HG03060 (cell line): ENCODE measurements around the gene CAPN5.

Experiments
- ATAC-seq: cut with Tn5 transposase; IDR thresholded peaks from one replicate; pipeline ENCODE4 v1.9.1; 2021; ENCODE audit warnings: low read depth, moderate number of reproducible peaks; ENCODE audit not compliant: unreplicated experiment

Gene CAPN5

DNA sequence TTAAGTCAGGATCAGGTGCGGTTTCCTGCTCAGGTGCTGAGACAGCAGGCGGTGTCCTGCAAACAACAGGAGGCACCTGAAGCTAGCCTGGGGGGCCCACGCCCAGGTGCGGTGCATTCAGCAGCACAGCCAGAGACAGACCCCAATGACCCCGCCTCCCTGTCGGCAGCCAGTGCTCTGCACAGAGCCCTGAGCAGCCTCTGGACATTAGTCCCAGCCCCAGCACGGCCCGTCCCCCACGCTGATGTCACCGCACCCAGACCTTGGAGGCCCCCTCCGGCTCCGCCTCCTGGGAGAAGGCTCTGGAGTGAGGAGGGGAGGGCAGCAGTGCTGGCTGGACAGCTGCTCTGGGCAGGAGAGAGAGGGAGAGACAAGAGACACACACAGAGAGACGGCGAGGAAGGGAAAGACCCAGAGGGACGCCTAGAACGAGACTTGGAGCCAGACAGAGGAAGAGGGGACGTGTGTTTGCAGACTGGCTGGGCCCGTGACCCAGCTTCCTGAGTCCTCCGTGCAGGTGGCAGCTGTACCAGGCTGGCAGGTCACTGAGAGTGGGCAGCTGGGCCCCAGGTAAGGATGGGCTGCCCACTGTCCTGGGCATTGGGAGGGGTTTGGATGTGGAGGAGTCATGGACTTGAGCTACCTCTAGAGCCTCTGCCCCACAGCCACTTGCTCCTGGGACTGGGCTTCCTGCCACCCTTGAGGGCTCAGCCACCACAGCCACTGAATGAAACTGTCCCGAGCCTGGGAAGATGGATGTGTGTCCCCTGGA lies 61.3 kb downstream of the CAPN5 start, which contains the start of gene MYO7A:
Gene MYO7A (plus strand): TSS at position 327 of the 772 bp plus-strand sequence. CDS start 2,389 bp downstream, outside the sequence.
- no peak for ATAC-seq

DNA sequence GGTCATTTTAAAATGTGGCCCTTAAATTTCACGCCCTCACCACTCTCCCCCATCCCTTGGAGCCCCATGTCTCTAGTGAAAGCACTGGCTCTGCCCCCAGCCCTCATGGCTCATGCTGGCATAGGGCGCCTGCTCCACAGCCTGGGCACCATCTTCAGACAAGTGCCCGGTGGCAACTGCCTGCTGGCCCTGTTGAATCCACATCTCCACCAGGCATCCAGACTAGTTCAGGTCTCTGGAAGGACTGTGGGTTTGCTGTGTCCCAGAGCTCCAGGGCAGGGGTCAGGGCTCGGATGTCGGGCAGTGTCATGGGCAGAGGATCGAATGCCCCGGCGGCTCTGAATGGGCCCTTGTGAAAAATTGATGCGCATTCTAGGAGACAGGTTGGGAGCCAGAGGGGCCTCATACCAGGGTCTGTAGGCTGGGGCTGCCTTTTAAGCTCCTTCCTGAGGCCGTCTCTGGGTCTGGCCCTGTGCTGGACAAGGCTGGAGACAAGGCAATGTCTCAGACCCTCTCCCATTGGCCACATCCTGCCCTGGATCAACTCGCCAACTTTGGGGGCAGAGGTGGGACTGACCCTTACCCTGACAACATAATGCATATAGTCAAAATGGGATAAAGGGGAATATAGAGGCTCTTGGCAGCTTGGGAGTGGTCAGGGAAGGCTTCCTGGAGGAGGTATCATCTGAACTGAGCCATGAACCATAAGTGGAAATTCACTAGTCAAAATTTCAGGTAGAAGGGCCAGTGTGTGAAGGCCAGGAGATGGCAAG lies 62.5 kb downstream of the CAPN5 start:
- ATAC-seq, result no peak

- no peak for ATAC-seq
Observed at GRCh38 chr11:77129842-77130756, 63.3 kb downstream of the CAPN5 start.

DNA sequence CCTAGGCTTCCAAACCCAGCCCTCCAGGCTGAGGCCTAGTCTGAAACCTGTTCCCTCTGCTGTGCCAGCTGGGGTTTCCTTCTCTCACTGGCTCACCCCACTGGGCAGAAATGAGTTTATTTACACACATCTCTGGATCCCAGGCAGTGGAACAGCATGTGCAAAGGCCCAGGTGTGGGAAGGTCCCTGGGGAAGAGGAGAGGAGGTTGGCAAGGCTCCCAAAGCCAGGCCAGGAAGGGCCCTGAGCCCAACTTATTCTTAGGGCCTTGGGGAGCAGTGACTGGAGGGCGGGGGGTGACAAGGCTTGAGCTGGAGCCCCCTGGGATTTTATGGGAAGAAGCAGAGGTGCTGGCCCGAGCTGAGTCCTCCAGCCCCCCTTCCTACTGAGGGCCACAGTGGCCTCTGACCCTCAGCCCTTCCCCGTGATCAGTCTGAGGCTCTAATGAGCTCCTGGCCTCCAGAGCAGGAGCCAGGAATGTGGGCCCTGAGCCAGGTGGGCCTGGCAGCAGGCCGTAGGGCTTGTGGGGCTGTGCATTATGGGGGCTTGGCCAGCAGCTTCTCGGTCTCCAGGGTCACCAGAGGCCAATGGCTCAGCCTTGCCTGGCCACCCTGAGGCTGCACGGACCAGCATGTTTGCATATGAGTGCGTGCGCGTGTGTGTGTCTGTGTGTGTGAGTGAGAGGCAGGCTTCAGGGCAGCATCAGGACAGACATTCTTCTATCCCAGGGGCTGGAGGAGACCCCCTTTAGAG lies 64.2 kb downstream of the CAPN5 start:
- ATAC-seq, result no peak

DNA sequence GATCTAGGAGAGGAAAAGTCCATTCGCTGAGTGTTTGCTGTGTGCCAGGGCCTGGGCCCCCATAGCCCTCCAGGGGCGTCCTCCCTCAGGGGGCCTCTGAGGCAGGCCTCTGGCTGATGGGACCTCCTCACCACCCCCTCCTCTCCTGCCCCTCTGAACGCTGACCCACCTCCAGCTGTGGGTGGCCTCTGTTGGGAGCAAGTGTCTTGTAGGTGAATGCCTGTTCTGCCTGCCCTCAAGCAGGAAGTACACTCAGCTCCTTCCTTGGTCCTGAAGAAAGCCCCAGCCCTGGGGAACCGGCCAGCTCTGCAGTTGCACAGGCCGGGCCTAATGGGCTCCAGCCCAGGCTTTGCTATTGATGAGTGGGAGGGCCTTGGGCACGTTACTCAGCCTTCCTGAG lies 64.8 kb downstream of the CAPN5 start:
- no peak for ATAC-seq

- ATAC-seq, result no peak
Observed at GRCh38 chr11:77135069-77135468, 68.3 kb downstream of the CAPN5 start.

- no peak for ATAC-seq
Observed at GRCh38 chr11:77136074-77136473, 69.3 kb downstream of the CAPN5 start.

GRCh38 chr11:77136784-77137420 lies 70.1 kb downstream of the CAPN5 start:
- ATAC-seq, result no peak

GRCh38 chr11:77137421-77137820 lies 70.7 kb downstream of the CAPN5 start:
- no peak for ATAC-seq

- ATAC-seq, result no peak
Observed at GRCh38 chr11:77138106-77138649, 71.4 kb downstream of the CAPN5 start.

DNA sequence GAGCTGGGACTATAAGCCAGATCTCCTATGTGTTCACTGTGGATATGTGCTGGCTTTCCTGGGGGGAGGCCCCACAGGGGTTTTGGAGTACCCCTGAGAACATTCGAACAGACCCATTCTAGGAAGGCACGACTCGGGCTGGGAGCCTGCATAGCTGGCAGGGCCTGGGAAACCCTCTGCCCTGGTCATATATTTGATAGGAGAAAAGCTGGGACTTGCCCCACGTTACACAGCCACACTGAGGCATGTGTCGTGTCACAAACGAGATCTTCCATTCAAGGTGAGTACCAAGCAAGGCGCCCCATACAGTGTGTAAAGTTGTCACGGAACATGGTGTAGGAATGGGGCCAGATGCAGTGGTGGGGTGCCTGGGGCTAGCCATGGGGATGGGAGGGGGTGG lies 72.4 kb downstream of the CAPN5 start:
- ATAC-seq, result no peak

- ATAC-seq, result no peak
Observed at GRCh38 chr11:77140231-77140851, 73.6 kb downstream of the CAPN5 start.

DNA sequence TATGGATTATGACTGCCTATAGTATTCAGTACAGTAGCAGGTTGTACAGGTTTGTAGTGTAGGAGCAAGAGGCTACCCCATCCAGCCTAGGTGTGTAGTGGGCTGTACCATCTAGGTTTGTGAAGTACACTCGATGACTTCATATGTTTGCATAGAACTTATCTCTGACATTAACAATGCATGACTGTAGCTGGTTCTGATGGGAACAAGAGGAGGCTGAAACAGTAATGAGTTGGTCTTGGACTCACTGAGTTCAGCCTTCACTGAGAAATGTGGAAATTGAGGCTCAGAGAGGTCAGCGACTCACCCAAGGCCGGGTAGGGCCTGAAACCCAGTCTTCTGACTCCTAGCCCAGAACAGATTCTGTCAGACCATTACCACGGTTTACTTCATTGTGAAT lies 74.3 kb downstream of the CAPN5 start:
- no peak for ATAC-seq

DNA sequence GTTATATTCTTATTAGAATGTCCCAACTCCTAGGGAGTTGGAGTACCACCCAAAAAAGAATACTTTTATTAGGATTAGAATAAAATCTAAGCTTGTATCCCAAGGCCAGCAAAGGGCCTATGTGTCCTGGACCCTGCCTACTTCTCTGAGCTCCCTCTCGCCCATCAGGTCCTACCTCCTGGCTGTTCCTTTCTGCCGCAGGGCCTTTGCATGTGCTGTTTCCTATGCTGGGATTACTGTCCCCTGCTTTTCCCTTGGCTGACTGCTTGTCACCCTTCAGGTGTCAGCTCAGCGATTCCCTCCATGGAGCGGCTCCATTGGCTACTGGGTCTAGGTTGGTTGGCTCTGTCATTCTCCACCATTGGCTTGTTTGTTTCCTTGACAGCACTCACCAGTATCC lies 74.7 kb downstream of the CAPN5 start:
- no peak for ATAC-seq

GRCh38 chr11:77142091-77142975 lies 75.6 kb downstream of the CAPN5 start:
- ATAC-seq, result no peak

- no peak for ATAC-seq
Observed at GRCh38 chr11:77143405-77144020, 76.7 kb downstream of the CAPN5 start.

DNA sequence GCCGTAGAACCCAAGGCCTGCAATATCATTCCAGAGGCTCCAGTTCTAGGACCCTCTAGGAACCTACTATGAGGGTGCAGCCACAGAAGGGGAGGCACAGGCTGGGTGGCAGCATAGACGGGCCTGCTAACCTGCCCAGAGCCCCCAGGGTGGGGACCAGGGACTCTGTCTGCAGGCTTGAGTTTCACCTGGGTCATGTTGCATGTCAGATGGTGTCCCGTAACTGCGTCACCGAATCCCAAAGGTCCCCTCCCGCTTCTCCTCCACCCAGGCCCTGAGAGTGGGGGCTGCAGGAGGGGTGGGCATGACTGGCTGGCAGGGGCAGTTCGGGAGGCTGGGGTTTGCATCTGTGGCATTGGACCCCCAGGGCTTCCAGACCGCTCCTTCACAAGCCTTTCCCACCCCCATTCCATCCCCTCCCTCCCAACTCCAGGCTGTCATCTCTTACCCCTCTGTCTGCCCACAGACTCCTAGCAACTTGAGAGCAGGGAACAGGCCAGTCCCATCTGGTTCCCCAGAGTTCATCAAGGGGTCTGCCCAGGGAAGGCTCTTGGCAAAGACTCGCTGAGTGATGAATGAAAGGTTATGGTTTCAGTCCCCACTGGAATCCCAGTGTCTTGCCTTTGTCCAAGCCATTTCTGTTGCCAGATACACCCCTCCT lies 77.6 kb downstream of the CAPN5 start:
- no peak for ATAC-seq
